SHP77 treated with DMSO at 0.1 percent for 48 hours (cell line): ENCODE measurements around the gene MED16.
"Not testable (repeated sequence)": the region's sequence is repeated elsewhere in the genome, so short reads cannot be mapped to it uniquely, and the experiment has no call there.

Source experiments
- DNase-seq: peaks from one replicate; lab custom pipeline; 2025; lab: John Stamatoyannopoulos, UW

Gene MED16

GRCh38 chr19:827710-828321, 65.2 kb downstream of the MED16 start, which contains the start of gene AZU1:
AZU1 (plus strand) TSS chr19:827837; CDS start chr19:827847, 10 bp downstream.
- no peak for DNase-seq

- DNase-seq, result no peak
These were observed 65.7 kb downstream of the MED16 start for GRCh38 chr19:827314-827709.

- DNase-seq, result no peak
These were observed 66.9 kb downstream of the MED16 start for GRCh38 chr19:825897-826644.

- no peak for DNase-seq
These were observed 68.1 kb downstream of the MED16 start for GRCh38 chr19:824885-825284.

- DNase-seq, result no peak
These were observed 69.3 kb downstream of the MED16 start for GRCh38 chr19:823565-824121.

GRCh38 chr19:821825-822503, 71.0 kb downstream of the MED16 start, which contains the start of gene PLPPR3:
PLPPR3 (minus strand) TSS chr19:821955; CDS start chr19:821559, 396 bp downstream.
- no peak for DNase-seq

GRCh38 chr19:821231-821824, 71.7 kb downstream of the MED16 start:
- DNase-seq, result no peak

GRCh38 chr19:820212-820611, 72.8 kb downstream of the MED16 start:
- DNase-seq, result not testable (repeated sequence)
